Hepatocyte (in vitro differentiated cells): ENCODE results near the gene CHD9.

Experiments used
- EZH2 ChIP-seq: fragments of 200-600 bp; sonication (generic); IDR thresholded peaks from 2 replicates; pipeline ENCODE4 v1.6.1; 2016; ENCODE audit warnings: antibody characterized with exemption, mild to moderate bottlenecking, borderline replicate concordance
- TF ChIP-seq, protein P1 (sequence below): fragments of 200-600 bp; sonication (generic); IDR thresholded peaks from 2 replicates; pipeline ENCODE4 v1.5.1; 2016; ENCODE audit warnings: antibody characterized with exemption, mild to moderate bottlenecking; ENCODE audit not compliant: poor library complexity

DNA sequence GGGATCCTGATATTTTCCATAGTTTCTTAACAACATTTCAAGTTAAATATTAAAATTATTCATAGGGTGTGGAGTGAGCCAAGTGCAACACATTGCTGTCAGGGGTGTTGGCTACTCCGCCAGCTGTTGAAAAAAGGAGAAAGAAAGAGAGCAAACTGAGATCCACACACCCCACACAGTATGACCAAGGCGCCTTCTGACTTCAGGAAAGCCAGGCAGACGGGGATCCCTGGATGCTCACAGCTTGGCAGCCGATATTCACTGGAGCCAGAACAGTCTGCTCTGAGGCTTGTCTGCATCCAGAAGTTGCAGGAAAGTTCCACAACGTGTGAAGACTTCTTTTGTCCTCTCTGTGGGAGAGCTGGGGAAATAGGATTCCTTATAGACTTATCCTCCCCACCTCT, 11.4 kb upstream of the CHD9 start:
- TF ChIP-seq, protein P1, sequence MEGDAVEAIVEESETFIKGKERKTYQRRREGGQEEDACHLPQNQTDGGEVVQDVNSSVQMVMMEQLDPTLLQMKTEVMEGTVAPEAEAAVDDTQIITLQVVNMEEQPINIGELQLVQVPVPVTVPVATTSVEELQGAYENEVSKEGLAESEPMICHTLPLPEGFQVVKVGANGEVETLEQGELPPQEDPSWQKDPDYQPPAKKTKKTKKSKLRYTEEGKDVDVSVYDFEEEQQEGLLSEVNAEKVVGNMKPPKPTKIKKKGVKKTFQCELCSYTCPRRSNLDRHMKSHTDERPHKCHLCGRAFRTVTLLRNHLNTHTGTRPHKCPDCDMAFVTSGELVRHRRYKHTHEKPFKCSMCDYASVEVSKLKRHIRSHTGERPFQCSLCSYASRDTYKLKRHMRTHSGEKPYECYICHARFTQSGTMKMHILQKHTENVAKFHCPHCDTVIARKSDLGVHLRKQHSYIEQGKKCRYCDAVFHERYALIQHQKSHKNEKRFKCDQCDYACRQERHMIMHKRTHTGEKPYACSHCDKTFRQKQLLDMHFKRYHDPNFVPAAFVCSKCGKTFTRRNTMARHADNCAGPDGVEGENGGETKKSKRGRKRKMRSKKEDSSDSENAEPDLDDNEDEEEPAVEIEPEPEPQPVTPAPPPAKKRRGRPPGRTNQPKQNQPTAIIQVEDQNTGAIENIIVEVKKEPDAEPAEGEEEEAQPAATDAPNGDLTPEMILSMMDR, result no peak
- TF ChIP-seq EZH2, result no peak
